ENCODE results near the gene COL24A1.

DNA sequence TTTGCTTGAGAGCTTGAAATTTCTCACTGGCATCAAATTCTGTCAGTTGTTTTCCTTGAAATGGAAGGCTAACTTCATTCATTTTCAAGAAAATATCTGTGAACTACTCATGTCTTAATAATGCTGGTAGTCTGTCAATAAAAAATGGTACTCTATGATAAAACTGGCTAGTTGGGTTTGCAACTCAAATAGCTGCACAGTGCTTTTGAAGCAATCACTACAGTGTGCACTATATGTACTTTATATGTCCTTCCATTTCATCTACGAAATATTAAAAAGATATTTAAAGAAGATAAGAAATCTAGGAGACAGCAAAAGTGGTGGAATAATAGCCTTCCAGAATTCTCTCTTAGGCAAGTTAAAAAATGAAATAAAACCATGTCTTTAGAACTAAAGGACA lies 408.5 kb downstream of the COL24A1 start:
- TF ChIP-seq EZH2 (IDR thresholded peaks at IDR 0.05; ENCODE audit: borderline replicate concordance, low read length) (no peak), CTCF (IDR thresholded peaks at IDR 0.05; ENCODE audit: low read length) (no peak)

All from OCI-LY1 (cell line).